Stomach (tissue), 9 donors: ENCODE measurements around the gene APOH. TPM values are rescaled to one million over a fixed set of nuclear protein-coding genes. Genes with fewer than 3 reads are reported as not detected.

Experiments used
- DNase-seq, 2 donors: peaks; one replicate each; pipeline versions ENCODE4 v3.0.0 to v3.0.0-alpha.2; 2013 to 2019
- H3K27ac ChIP-seq, 5 donors: fragments of 200-600 bp in 4 of 5; sonication (generic) in 4 of 5; one replicate each; pipeline ENCODE4 v1.5.1; 2013 to 2019; ENCODE audit warnings: mild to moderate bottlenecking in 1 of 5, moderate library complexity in 1 of 5
- H3K27me3 ChIP-seq, 3 donors: fragments of 200-600 bp; sonication (generic); one replicate each; pipeline ENCODE4 v1.5.1; 2017 to 2019; ENCODE audit warnings: mixed run types in 1 of 3
- H3K36me3 ChIP-seq, 4 donors: fragments of 200-600 bp; sonication (generic); 1 replicate in 3 of 4; 2 replicates in 1 of 4; pipeline ENCODE4 v1.5.1; 2016 to 2019
- H3K4me1 ChIP-seq, 4 donors: fragments of 200-600 bp; sonication (generic); one replicate each; pipeline ENCODE4 v1.5.1; 2016 to 2019
- H3K4me3 ChIP-seq, 4 donors: fragments of 200-600 bp; sonication (generic) in 3 of 4; one replicate each; pipeline ENCODE4 v1.5.1; 2016 to 2019; ENCODE audit warnings: mild to moderate bottlenecking in 1 of 4
- H3K9me3 ChIP-seq, 4 donors: fragments of 200-600 bp; sonication (generic); one replicate each; pipeline ENCODE4 v1.5.1; 2016 to 2019
- EP300 ChIP-seq: sonication (generic); formaldehyde crosslinking; IDR thresholded peaks from one replicate; pipeline ENCODE4 v1.6.1; 2017; ENCODE audit warnings: antibody characterized with exemption
- POLR2A ChIP-seq, 4 donors: fragments of 450-650 bp; IDR thresholded peaks; one replicate each; pipeline ENCODE4 v1.6.1; 2016; ENCODE audit warnings: antibody characterized with exemption in 4 of 4, control low read depth in 2 of 4, mild to moderate bottlenecking in 1 of 4, moderate library complexity in 1 of 4
- POLR2AphosphoS5 ChIP-seq, 3 donors: sonication (generic); formaldehyde crosslinking; IDR thresholded peaks; one replicate each; pipeline ENCODE4 v1.6.1; 2016; ENCODE audit warnings: antibody characterized with exemption in 3 of 3
- WGBS, 5 donors: extraction: QIAGEN DNeasy Blood & Tissue Kit in 3 of 5; methylation state at CpG; one replicate each; pipeline versions ENCODE4 v1.1.5 to v1.1.7; 2013 to 2018; 5-methylcytosine and 5-hydroxymethylcytosine counted together
- intact Hi-C: fragments of 100-400 bp; cut with DNase I; formaldehyde crosslinking; loops from one replicate; pipeline ENCODE4 v1.15.1; 2023; ENCODE audit warnings: low total_unique reads
- polyA plus RNA-seq, 3 donors: library from polyadenylated mRNA; stranded (reverse); fragments of 200-250 nt; gene quantifications; one replicate each; pipeline ENCODE4 v1.2.3, GENCODE V29; 2013
- total RNA-seq, 5 donors: library from RNA; depleted of rRNA; stranded (reverse); fragments of >200 nt; gene quantifications; one replicate each; pipeline versions ENCODE4 v1.1.0 to v1.2.3, GENCODE V29; 2014 to 2016
- TF ChIP-seq, protein P1 (sequence below), 7 experiments: fragments of 450-650 bp in 4 of 7; fragments of 200-600 bp in 3 of 7; sonication (generic) in 3 of 7; IDR thresholded peaks; one replicate each; pipeline ENCODE4 v1.5.1; 2016 to 2019; ENCODE audit warnings: antibody characterized with exemption in 7 of 7, control low read depth in 2 of 7, mild to moderate bottlenecking in 1 of 7
- donor health status: healthy with polysubstance abuse.
- donor health status: Bipolar disorder and iron deficiency.
- donor health status: healthy.

The APOH gene
- total and polyA plus RNA-seq, 8 donors = 0.87 to 22.8 (median 2.0) TPM; not detected in 3

DNA sequence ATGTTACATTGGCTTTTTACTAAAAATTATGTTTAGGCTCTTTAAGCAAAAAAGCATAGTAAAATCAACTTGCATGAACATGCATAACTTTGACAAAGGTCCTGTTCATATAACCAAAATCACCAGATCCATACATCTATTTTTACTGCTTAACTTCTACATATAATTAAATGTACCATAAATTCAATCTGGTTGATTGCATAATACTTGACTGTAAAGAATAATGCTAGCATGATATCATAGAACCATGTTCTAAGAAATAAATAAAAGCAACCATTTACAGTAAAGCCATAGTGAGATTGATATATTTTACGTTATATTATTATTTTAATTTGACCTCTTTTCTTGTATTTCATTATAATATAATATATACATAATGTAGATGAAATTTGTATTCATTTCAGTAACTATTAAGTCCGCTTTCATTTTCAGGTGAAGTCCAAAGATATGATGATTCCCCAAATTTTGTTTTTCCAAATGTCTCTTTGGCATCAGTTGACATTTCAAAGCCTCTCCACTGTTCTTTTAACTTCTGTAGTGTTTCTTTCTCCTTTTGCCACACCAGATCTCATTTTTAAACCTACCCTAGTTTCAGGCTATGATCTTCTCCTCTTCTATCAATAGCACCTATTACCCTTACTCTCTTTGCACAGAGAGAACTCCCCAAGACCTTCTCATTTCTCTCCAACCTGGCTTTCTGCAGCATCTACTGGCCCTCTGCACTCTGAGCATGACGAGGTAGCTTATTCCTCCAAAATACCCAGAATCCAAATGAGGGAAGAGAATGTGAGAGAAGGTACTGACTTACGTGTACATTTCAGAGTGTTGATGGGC is 1.8 kb downstream of the APOH start:
- Histone ChIP-seq H3K27ac (no peak overlapping the region), H3K9me3 (no peaks in the 10 kb centered on the region), H3K4me1 (peaks cover 0 to 9% (median 4%) of the 10 kb centered on the region in 4 donors), H3K27me3 (no peaks in the 10 kb centered on the region), H3K4me3 (no peak overlapping the region), H3K36me3 (no peaks in the 10 kb centered on the region)
- WGBS, 5 donors = 93 to 96% (median 94%) methylated on average over 4 of the region's 4 CpGs
- DNase-seq = no peak
- TF ChIP-seq, protein P1, sequence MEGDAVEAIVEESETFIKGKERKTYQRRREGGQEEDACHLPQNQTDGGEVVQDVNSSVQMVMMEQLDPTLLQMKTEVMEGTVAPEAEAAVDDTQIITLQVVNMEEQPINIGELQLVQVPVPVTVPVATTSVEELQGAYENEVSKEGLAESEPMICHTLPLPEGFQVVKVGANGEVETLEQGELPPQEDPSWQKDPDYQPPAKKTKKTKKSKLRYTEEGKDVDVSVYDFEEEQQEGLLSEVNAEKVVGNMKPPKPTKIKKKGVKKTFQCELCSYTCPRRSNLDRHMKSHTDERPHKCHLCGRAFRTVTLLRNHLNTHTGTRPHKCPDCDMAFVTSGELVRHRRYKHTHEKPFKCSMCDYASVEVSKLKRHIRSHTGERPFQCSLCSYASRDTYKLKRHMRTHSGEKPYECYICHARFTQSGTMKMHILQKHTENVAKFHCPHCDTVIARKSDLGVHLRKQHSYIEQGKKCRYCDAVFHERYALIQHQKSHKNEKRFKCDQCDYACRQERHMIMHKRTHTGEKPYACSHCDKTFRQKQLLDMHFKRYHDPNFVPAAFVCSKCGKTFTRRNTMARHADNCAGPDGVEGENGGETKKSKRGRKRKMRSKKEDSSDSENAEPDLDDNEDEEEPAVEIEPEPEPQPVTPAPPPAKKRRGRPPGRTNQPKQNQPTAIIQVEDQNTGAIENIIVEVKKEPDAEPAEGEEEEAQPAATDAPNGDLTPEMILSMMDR (IDR thresholded peaks at IDR 0.05) = no peak
- no peak for TF ChIP-seq POLR2A (IDR thresholded peaks at IDR 0.05)
- TF ChIP-seq EP300 = no peak
- no peak for TF ChIP-seq POLR2AphosphoS5 (IDR thresholded peaks at IDR 0.05)
- intact Hi-C loops = no loop called here

DNA sequence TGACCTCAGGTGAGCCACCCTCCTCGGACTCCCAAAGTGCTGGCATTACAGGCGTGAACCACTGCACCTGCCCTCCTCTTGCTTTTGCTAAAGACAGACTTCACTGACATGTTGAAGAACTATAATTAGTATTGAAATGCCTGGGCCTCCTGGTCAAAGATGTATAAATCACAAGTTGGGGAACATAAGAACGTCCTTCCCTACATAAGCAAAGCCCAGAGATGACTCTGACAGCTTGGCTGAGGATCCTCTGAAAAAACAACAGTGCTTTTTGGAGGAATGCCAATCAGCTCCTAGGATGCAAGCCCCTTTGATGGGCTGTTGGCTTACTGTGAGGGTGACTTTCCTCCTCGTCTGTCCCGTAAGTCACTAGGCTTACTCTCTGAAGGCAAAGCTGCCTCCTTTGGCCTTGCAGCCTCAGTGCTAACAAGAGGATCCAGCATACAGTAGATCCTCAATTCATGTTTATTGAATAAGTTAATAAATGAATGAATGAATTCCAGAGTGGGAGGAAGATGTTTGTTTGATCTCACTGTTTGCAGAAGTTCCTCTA is 6.3 kb downstream of the APOH start:
- no peak overlapping the region for H3K27ac ChIP-seq
- H3K9me3 ChIP-seq = no peaks in the 10 kb centered on the region
- intact Hi-C loops = no loop called here
- no peaks in the 10 kb centered on the region for H3K36me3 ChIP-seq
- H3K4me1 ChIP-seq = no peaks in the 10 kb centered on the region
- DNase-seq = no peak
- 77 to 93% (median 89%) methylated on average over 5 of the region's 5 CpGs for WGBS, 5 donors
- H3K27me3 ChIP-seq = no peaks in the 10 kb centered on the region
- TF ChIP-seq POLR2AphosphoS5 (IDR thresholded peaks at IDR 0.05) (no peak), POLR2A (IDR thresholded peaks at IDR 0.05) (no peak), EP300 (no peak)
- TF ChIP-seq, protein P1 (IDR thresholded peaks at IDR 0.05) = no peak
- no peak overlapping the region for H3K4me3 ChIP-seq

DNA sequence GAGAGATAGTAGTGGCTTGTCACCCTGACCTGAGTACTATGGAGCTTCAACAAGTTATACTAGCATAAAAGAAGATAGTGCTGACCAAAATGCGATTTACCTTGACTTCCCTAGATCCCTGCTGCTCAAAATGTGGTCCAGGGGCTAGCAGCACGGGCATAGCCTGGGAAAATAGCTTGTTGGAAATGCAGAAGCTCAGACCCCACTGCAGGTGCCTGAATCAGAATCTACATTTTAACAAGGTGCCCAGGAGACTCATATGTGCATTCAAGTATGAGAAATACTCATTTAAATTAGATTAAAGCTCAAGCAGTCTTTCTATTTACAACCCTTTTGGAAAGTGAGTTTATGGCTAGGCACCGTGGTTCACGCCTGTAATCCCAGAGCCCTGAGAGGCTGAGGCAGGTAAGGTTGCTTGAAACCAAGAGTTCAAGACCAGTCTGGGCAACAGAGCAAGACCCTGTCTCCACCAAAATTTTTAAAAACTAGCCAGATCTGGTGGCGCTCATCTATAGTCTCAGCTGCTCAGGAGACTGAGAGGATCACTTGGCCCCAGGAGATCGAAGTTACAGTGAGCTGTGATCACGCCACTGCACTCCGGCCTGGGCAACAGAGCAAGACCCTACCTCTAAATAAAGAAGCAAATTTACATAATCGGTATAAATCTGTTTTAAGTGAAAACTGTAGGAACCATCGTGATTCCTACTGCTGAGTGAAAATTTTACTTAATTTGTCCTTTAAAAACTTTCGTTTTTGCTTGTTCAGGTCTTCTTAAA is 7.3 kb downstream of the APOH start:
- TF ChIP-seq POLR2A (IDR thresholded peaks at IDR 0.05) = no peak
- TF ChIP-seq, protein P1 (IDR thresholded peaks at IDR 0.05) = no peak
- H3K4me3 ChIP-seq = no peak overlapping the region
- no peaks in the 10 kb centered on the region for H3K9me3 ChIP-seq
- intact Hi-C loops = no loop called here
- H3K27ac ChIP-seq = no peak overlapping the region
- 84 to 90% (median 87%) methylated on average over 11 of the region's 11 CpGs for WGBS, 5 donors
- H3K36me3 ChIP-seq = no peaks in the 10 kb centered on the region
- DNase-seq = no peak
- peaks cover 0 to 6% (median 0%) of the 10 kb centered on the region in 3 donors for H3K27me3 ChIP-seq
- H3K4me1 ChIP-seq = no peaks in the 10 kb centered on the region

DNA sequence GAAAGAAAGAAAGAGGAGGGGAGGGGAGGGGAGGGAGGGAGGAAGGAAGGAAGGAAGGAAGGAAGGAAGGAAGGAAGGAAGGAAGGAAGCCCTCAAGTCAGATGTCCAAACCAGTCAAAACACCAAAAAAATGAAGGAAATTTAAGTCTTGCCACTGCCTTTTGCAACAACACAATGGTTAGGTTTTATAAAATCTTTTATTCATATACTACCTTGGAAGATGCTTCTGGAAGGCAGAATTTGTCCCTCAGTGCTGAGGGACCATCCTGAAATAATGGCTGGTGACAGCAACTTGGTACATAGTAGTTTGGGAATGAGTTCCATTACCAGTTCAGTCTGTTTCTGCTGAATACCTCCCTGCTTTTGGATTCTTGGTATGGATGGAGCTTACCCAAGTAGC is 7.9 kb downstream of the APOH start:
- intact Hi-C loops = no loop called here

More for the DNA sequence above, 7.9 kb downstream of the APOH start:
- TF ChIP-seq, protein P1 (IDR thresholded peaks at IDR 0.05) = no peak
- TF ChIP-seq POLR2AphosphoS5 (IDR thresholded peaks at IDR 0.05) (no peak), EP300 (no peak), POLR2A (IDR thresholded peaks at IDR 0.05) (no peak)
- no peaks in the 10 kb centered on the region for H3K4me1 ChIP-seq
- no peak for DNase-seq
- no peaks in the 10 kb centered on the region for H3K36me3 ChIP-seq
- no peak overlapping the region for H3K4me3 ChIP-seq
- H3K27ac ChIP-seq = no peak overlapping the region
- H3K9me3 ChIP-seq = no peaks in the 10 kb centered on the region
- peaks cover 0 to 6% (median 0%) of the 10 kb centered on the region in 3 donors for H3K27me3 ChIP-seq
